Left ventricle myocardium superior (tissue), 1 donor: Measurements from ENCODE around the gene KIAA2012. TPM values are rescaled to one million over a fixed set of nuclear protein-coding genes. Genes with fewer than 3 reads are reported as not detected.

ENCODE experiments used
- ATAC-seq: fragments of 200-7000 bp; cut with Tn5 transposase; one replicate; pipeline ENCODE4 v1.9.1; 2020; ENCODE audit warnings: mild to moderate bottlenecking, moderate library complexity
- DNase-seq: peaks from one replicate; pipeline ENCODE4 v3.0.0-alpha.2; 2020
- intact Hi-C: fragments of 100-400 bp; cut with micrococcal nuclease; formaldehyde crosslinking; loops from one replicate; pipeline ENCODE4 v1.11.0; 2022
- total RNA-seq: library from RNA; stranded (reverse); fragmentation: NEBNext Ultra II Directional; extraction: Animal tissue kit (Norgen Biotek cat#: 25700); gene quantifications from one replicate; pipeline ENCODE4 v1.2.1, GENCODE V29; 2021
- donor health status: DM: no; HTN: yes; CAD: no; lungs with severe emphysema.

KIAA2012 gene
- total RNA-seq, 1 donor from 2014 or later: not detected

DNA sequence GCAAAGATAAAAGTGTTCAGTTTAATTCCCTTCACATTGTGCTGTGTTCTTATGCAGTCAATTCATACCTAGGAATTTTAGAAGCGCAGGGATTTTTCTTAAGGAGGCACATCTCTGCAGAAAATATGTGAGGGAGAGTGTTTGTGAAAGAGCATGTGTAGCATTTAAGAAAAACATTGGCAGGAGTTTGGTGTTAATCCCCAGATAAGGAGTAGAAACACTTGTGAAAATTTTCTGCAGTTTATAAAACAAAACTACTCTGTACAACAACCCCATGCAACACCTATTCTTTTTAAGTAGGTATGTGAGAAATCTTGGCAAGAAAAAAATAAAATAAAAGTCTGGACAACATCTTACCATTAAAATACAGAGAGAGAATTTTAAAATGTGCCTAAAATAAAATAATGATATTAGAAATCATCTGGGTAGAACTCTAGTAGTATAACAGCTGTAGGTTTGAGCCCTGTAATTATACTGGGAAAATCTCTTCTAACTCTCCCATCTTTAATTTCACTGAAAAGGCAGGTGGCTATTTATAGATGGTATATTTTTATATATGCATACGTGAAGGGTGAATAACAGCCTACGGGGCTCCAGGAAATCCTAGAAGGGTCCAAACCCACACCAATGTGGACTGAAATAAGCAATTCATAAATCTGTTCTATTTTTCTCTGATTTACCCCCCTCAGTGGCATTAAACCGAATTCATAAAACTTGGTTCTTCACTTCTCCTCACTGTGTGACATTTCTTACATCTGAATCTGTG is 32.8 kb upstream of the KIAA2012 start:
- DNase-seq (no peak), ATAC-seq (no peak)
- intact Hi-C loops: loop anchor here (10.0 kb wide), 1 partner anchor 175 kb away; no protein-coding TSS in a partner anchor

DNA sequence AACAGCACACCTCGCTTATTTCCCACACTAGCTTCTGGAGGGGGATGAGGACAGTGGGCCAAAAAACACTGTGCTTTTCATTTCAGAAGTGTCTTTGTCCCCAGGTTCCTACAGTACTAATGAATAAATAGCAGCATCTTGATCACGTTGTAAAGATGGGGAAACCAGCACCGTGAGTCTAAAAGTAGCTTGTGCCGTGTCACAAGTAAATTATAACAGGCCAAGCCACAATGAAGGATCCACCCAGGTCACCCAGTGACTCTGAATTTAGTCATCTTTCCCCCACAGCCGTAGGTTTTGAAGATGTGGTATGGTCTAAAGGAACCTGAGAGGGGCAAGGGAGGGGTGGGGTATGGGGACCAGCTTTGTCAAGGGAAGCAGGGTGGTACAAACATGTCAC is 30.6 kb upstream of the KIAA2012 start:
- no peak for ATAC-seq
- intact Hi-C loops: loop anchor here (10.0 kb wide), 1 partner anchor 178 kb away; no protein-coding TSS in a partner anchor
- no peak for DNase-seq

DNA sequence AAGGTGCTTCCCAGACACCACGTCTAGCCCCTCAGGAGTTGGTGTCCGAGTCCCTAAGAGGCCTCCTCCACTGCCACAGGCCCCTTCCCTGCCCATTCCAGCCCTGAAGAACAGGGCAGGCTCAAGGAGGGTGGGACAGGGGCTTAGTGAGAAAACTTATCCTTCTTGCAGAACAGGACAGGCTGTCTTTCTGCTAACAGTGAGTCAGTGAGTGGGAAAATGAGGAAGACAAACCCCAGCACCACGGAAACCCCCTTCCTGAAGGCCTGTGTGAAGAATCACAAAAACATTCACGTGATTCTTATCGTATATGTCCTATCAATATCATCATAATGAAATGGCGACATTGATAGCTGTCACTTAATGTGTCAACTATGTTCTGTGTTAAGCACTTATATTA is 29.6 kb upstream of the KIAA2012 start:
- intact Hi-C loops: loop anchor here (10.0 kb wide), 1 partner anchor 179 kb away; no protein-coding TSS in a partner anchor
- ATAC-seq: no peak
- DNase-seq: no peak

DNA sequence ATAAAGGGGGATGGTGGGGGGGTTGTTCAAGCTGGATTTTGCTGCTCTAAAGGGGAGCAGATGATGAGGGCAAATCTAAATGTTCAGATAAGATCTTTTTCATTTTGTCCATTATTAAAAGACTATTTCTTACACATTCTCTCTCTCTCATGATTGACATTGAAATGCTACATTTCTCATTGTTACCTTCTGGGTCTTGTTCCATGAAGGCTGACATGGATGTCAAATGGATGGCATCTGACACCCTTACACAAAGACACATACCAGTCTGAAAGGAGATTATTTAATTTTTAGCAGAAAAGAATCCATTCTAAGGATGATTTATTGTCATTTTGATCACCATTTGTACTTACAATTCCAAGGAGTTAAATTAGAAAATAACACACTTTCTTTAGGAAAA is 28.3 kb upstream of the KIAA2012 start:
- intact Hi-C loops: loop anchor here (10.0 kb wide), 1 partner anchor 180 kb away; no protein-coding TSS in a partner anchor
- ATAC-seq (no peak), DNase-seq (no peak)

DNA sequence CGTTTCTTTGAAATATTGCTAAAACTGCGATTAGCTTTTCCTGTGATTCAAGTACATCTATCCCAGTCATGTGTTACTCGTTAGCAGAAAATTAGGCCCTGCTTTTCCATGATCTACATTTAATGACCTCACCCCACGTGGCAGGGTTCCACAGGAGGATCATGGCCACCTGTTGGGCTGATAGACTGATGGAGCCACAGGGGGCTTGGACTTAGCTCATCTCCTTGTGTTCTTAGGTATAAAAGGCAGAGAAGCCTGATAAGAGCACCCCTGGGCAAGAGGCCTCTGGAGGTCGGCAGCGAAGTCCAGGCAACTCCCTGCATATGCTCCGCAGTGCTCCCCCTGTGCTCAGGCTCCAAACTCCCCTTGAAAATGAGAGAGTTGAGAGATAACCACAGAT is 26.5 kb upstream of the KIAA2012 start:
- DNase-seq (no peak), ATAC-seq (no peak)
- intact Hi-C loops: loop anchor here (10.0 kb wide), 1 partner anchor 182 kb away; no protein-coding TSS in a partner anchor

DNA sequence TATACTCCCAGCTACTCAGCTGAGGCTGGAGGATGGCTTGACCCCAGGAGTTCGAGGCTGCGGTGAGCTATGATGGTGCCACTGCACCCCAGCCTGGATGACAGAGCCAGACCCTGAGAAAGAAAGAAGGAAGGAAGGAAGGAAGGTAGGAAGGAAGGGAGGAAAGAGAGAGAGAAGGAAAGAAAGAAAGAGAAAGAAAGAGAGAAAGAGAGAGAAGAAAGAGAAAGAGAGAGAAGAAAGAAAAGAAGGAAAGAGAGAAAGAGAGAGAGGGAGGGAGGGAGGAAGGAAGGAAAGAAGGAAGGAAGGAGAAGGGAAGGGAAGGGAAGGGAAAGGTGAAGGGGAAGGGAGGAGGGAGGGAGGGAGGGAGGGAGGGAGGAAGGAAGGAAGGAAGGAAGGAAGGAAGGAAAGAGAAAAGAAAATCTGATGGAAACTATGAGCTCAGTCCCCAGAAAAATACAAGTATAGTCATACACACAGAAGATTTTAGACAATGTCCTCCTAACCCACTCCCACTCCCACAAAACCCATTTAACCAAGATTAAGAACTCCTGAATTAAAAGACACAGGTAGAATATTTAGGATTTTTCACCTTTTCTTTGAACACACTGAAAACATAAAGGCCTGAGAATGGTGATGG is 23.8 kb upstream of the KIAA2012 start:
- intact Hi-C loops: loop anchor here (10.0 kb wide), 1 partner anchor 184 kb away; no protein-coding TSS in a partner anchor
- ATAC-seq: no peak
- DNase-seq: no peak

DNA sequence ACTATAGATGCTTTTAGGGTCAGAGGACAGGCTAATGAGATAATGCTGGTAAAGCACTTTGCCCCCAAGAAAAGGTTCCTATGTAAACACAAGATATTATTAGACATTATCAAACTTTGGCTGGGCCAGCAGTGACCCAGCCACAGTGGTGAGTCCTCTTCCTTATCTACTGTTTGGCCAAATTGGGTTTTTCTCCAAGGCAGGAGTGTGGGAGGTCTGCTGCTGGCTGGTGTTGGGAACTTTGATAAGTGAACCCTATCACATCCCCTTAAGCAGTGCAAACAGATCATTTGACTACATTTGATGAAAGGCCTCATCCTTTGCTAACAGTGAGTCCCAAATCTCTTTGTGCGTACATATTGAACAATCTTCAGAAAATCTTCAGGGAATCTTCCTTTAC is 23.2 kb upstream of the KIAA2012 start:
- intact Hi-C loops: loop anchor here (10.0 kb wide), 1 partner anchor 185 kb away; no protein-coding TSS in a partner anchor
- ATAC-seq (no peak), DNase-seq (no peak)

DNA sequence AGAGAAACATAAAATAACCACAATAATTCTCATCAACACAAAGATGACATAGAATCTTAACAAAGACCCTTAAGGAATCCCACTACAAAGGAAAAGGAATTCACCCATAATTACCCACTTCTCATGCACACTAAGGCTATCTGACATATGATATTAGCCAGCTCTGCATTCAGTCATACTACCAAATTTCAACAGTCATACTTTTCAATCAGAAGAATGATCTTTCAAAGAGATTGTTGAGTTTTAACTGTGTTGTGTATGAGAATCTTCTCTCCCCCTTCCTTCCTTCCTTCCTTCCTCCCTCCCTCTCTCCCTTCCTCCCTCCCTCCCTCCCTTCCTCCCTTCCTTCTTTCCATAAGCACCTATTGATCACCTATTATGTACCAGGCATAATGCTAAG is 22.4 kb upstream of the KIAA2012 start:
- no peak for DNase-seq
- intact Hi-C loops: no loop called here

DNA sequence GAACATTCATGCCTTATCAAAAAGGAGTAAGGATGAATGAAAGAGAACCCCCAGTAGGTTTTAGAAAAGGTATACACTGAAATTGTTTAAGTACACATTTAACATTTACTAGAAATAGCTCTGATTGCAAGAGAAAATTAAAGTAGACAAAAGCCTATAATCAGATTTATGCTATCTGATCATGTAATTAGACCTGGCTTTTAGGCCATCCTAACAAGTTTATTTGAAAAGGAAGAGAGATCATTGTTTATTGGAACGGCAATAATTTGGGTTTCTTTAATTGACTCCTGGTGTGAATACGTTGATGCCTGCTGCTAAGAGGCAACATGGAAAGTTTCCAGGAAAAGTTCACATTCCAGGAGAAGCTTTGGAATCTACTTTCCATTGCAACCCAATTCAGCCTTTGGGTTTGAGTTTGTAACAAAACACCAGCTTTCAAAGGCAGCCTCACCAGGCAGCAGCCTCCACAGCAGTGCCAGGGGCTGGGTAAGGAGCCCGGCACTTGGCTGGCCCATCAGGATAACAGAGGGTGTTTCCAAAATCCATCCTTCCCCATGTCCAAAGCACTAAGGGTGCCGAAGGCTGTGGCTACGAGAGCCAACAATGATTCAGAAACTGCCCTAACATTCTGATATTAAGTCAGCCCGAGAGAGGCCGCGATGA is 21.4 kb upstream of the KIAA2012 start:
- DNase-seq (peak; percentile 30), ATAC-seq (peak; percentile 41)
- intact Hi-C loops: no loop called here

More for the DNA sequence above, 22.4 kb upstream of the KIAA2012 start:
- no peak for ATAC-seq

DNA sequence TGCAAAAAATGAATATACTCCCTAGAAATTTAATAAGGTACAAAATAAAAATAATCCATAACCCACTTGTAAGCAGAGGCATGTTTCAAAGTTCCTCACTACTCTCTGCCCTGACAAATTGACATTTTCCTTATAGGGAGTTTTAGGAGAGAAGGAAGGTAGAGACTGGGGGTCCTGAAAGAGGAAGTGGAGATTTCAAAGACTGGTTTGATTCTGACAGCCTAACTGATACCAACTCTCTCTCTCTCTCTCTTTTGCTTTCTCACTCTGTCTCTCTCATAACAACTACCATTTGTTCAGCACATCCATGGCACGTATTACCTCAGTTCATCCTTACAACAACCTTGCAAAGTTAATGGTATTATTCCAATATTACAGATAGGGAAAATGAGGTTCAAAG is 20.8 kb upstream of the KIAA2012 start:
- intact Hi-C loops: no loop called here
- ATAC-seq (no peak), DNase-seq (no peak)

DNA sequence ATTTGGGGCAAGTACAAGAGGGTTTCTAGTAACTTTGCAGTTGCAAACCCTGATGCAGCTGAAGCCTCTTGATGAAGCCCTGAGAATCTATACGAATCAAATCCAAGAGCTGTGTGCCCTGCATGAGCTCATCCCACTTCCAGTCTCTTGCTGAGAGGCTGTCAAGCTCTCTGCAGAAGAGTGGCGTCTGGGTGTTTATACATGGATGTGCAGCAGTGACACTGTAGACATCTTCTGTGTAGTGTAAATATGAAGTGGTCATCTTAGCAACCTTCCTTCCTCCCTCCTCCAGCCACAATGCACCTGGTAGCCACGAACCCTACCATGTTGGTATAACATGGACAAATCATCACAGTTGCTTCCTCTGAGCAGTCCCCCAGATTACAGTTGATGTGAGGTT is 18.4 kb upstream of the KIAA2012 start:
- DNase-seq: no peak
- intact Hi-C loops: no loop called here
- no peak for ATAC-seq

DNA sequence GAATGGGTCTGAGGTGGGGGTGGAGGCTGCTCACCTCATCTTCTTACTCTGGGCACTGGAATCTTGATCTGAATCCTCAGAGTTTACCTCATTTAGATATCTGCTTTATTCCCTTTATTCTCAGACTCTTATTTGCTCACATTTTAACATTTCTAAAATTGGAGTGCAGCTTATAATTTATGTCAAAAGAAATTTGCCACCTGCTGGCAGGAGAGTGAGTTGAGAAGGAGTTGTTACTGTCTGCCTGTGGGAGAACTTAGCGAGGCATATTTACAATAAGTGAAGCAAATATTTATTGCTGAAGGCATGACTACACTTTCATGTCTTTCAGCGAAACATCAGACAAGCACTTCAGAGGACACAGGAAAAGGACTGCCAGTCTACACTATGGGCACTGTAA is 16.4 kb upstream of the KIAA2012 start:
- no peak for DNase-seq
- intact Hi-C loops: no loop called here
- no peak for ATAC-seq

DNA sequence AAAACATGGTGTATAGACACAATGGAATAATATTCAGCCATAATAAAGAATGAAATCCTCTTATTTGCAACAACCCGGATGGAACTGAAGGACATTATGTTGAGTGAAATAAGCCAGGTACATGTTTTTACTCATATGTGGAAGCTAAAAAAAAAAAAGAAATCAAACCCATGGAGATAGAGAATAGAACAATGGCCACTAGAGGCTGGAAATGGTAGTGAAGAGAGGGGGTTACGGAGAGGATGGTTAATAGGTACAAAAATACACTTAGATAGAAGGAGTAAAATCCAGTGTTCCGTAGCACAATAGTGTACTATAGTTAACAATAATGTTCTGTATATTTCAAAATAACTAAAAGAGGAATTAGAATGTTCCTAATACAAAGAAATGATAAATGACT is 12.8 kb upstream of the KIAA2012 start:
- no peak for DNase-seq
- no peak for ATAC-seq
- intact Hi-C loops: no loop called here

DNA sequence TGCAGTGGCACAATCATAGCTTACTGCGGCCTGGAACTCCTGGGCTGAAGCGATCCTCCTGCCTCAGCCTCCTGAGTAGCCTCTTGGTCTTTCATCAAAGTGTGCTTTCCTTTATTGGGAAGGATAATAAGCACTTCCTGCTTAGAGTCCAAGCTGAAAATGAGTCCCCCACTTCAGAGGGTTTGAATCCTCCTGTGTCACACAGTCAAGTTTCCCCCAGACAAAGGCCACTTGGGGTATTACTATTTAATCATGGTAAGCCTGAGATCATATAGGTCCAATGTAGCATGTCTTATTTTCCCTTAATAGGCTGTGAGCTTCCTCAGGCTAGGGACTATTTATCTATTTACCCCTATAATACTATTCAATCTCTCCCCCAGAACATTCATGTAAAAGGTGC is 11.4 kb upstream of the KIAA2012 start:
- ATAC-seq (no peak), DNase-seq (no peak)
- intact Hi-C loops: no loop called here

DNA sequence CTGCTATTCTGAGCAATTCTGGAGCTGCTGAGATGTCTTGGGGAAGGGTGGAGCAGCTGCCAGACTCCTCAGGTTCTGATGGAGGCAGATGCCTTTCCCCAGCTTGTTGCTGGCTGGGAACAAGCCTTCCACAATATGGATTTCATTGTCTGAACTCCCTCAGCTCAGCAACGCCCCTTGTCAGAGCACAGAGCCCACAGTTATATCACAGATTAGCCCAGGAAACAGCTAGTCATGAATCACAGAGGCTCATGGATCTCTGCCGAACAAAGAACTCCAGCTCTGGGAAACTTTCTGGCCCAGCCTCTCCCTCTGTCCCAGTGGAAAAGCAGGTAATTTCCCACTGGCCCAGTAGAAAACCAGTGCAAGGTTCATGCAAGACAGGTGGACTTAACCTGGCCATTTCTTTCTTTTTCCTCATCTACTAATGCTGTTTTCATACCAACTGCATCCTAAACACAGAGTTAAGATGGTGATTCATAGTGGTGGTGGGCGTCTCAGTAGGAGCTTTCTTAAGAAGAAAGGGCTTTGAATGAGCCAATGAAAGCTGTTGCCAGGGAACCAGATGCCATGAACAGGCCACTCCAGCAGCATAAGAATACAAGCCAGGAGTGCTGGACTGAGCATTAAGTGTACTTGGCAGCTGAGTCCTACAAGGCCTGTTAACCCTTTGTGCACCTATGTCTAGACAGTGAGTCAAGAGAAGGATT is 8.7 kb upstream of the KIAA2012 start:
- peak; percentile 89 for ATAC-seq
- DNase-seq: no peak
- intact Hi-C loops: no loop called here

DNA sequence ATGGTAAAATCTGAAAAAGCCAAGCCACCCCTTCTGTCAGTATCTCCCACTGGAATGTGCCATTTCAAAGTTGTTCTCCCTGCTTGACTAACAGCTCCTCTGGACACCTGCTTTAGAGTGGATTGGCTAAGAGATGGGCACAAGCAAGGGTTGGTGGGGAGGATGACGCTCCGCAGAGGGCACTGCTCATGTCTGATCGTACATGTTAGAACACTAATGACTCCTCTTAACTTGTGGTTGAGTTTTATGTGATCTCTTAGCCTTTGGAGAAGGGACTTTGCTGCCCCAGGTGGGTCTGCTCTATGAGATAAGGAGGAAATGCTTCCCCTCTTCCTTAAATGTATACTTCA is 8.2 kb upstream of the KIAA2012 start:
- intact Hi-C loops: no loop called here
- ATAC-seq (no peak), DNase-seq (no peak)

DNA sequence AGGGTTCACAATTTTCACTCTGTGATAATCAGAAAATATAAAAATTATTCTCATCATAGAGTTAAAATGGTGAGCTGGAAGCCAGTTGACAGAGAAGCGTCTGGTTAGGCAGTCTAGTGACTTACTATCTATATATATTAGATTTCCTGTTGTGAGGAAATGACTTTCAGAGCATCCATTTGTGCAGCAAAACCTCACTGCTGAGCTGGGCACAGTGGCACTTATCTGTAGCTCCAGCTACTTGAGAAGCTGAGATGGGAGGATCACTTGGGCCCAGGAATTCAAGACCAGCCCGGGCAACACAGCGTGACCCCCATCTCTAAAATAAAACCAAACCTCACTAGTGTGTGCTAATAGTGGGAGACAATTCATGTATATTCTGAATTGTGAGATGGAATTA is 7.2 kb upstream of the KIAA2012 start:
- intact Hi-C loops: no loop called here
- ATAC-seq (no peak), DNase-seq (no peak)

DNA sequence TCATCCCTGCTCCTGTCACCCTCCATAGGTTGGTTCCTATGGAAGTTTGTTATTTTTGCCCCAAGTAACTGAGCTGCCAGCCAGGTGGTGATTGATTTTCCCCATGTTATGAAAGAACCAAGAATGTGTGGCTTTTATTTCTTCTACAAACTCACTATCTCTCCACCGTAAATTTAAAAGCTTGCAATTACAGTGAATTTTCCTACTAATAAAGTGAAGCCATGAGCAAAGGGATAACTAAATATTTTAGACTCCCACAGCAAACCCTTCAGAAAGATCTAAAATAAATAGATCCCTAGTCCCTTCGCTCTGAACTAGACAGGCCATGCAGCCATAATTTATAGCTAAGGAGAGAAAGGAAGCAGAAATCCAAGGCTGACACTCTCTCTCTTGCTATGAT is 6.2 kb upstream of the KIAA2012 start:
- intact Hi-C loops: no loop called here
- DNase-seq (no peak), ATAC-seq (no peak)

DNA sequence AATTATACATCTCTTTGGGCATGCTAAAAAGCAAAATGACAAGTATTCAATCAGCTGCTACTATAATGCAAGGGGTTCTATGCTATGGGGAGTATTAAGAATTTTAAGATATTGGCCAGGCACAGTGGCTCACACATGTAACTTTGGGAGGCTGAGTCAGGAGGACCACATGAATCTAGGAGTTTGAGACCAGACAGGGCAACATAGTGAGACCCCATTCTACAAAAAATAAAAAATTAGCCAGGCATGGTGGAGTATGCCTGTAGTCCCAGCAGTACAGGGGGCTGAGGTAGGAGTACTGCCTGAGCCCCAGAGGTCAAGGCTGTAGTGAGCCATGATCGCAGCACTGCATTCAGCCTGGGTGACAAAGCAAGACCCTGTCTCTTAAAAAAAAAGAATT is 5.5 kb upstream of the KIAA2012 start:
- no peak for DNase-seq
- intact Hi-C loops: no loop called here
- ATAC-seq: no peak
